Activated CD8-positive, alpha-beta T cell treated with anti-CD3 and anti-CD28 coated beads for 36 hours (primary cell): Measurements from ENCODE around the gene HOXD8. TPM values are rescaled to one million over a fixed set of nuclear protein-coding genes. Genes with fewer than 3 reads are reported as not detected.

Source experiments
- ATAC-seq: fragments of 200-7000 bp; cut with Tn5 transposase; one replicate; pipeline ENCODE4 v1.10.0; 2021; ENCODE audit warnings: mild to moderate bottlenecking, moderate library complexity
- CTCF ChIA-PET: fragments of 350-600 bp; sonication (Branson Sonifier 250); formaldehyde crosslinking; loops from one replicate; lab custom pipeline; 2021; ENCODE audit warnings: antibody characterized with exemption; lab: Charles Lee
- POLR2A ChIA-PET: fragments of 350-600 bp; sonication (Branson Sonifier 250); formaldehyde crosslinking; loops from one replicate; lab custom pipeline; 2021; ENCODE audit warnings: antibody characterized with exemption; lab: Charles Lee
- DNase-seq: peaks from one replicate; pipeline ENCODE4 v3.0.0-alpha.2; 2020
- H3K27ac Mint-ChIP-seq: one replicate; pipeline ENCODE4 v1.8.0; 2021; ENCODE audit warnings: mild to moderate bottlenecking, mixed read lengths
- H3K27me3 Mint-ChIP-seq: one replicate; pipeline ENCODE4 v1.8.0; 2021; ENCODE audit warnings: mixed read lengths
- H3K36me3 Mint-ChIP-seq: one replicate; pipeline ENCODE4 v1.8.0; 2021; ENCODE audit warnings: low read depth, mixed read lengths
- H3K4me1 Mint-ChIP-seq: one replicate; pipeline ENCODE4 v1.8.0; 2021; ENCODE audit warnings: low read depth, mixed read lengths
- H3K4me3 Mint-ChIP-seq: one replicate; pipeline ENCODE4 v1.8.0; 2021; ENCODE audit warnings: mild to moderate bottlenecking, moderate library complexity, mixed read lengths
- H3K9me3 Mint-ChIP-seq: one replicate; pipeline ENCODE4 v1.8.0; 2021; ENCODE audit warnings: mixed read lengths
- CTCF ChIP-seq: fragments of 200-600 bp; IDR thresholded peaks from one replicate; pipeline ENCODE4 v1.8.0; 2022; ENCODE audit warnings: antibody characterized with exemption, mild to moderate bottlenecking
- intact Hi-C: fragments of 100-400 bp; cut with micrococcal nuclease; formaldehyde crosslinking; loops from one replicate; pipeline ENCODE4 v1.10.0; 2022
- microRNA-seq: library from miRNA; unstranded; fragments of <30 nt; microRNA quantifications from one replicate; pipeline ENCODE4 v1.2.0, GENCODE V29; 2022; ENCODE audit warnings: borderline microRNAs expressed, borderline replicate concordance
- total RNA-seq, 2 experiments: library from RNA; stranded (reverse); gene quantifications; one replicate each; pipeline ENCODE4 v1.2.3, GENCODE V29; 2021

The HOXD8 gene
- total RNA-seq, 2 experiments from 2014 or later = not detected

- POLR2A ChIA-PET = no interaction called here
- no peak for TF ChIP-seq CTCF
- Mint-ChIP-seq H3K36me3 (no peaks in the 10 kb centered on the region), H3K4me1 (peaks cover 9% of the 10 kb centered on the region), H3K9me3 (no peaks in the 10 kb centered on the region), H3K27me3 (peaks cover 78% of the 10 kb centered on the region), H3K27ac (no peak overlapping the region), H3K4me3 (no peak overlapping the region)
- ATAC-seq = no peak
- no peak for DNase-seq
- intact Hi-C loops = no loop called here
- CTCF ChIA-PET = interaction anchor here (1.2 to 2.5 kb wide), 2 partner anchors 9 to 52 kb away, joined by 3 to 6 read pairs; no protein-coding TSS in a partner anchor
These were observed 49.3 kb downstream of the HOXD8 start for GRCh38 chr2:176178757-176179295.

- ATAC-seq = no peak
- no peak for DNase-seq
- Mint-ChIP-seq H3K4me1 (peaks cover 3% of the 10 kb centered on the region), H3K4me3 (no peak overlapping the region), H3K36me3 (peaks cover 1% of the 10 kb centered on the region), H3K9me3 (no peaks in the 10 kb centered on the region), H3K27ac (no peak overlapping the region), H3K27me3 (peaks cover 69% of the 10 kb centered on the region)
- intact Hi-C loops = no loop called here
- CTCF ChIA-PET = no interaction called here
- TF ChIP-seq CTCF = no peak
- POLR2A ChIA-PET = no interaction called here
These were observed 52.0 kb downstream of the HOXD8 start for GRCh38 chr2:176181551-176181950.

Small RNAs within 50 kb of the gene (microRNA-seq; reads per million reads assigned to microRNA genes)
- 1.8 reads per million for gene MIR10B

Other genes starting within 250 kb of the HOXD8 start
- 10 to 100 TPM; 41.9 to 44.7 TPM for gene LNPK, start 127.4 kb upstream of the HOXD8 start, total RNA-seq
- gene EVX2, start 45.7 kb upstream of the HOXD8 start, total RNA-seq = not detected
- gene HOXD13, start 37.0 kb upstream of the HOXD8 start, total RNA-seq = not detected
- gene HOXD12, start 29.9 kb upstream of the HOXD8 start, total RNA-seq = not detected
- gene HOXD11, start 22.4 kb upstream of the HOXD8 start, total RNA-seq = not detected
- not detected for gene HOXD10, start 12.9 kb upstream of the HOXD8 start, total RNA-seq
- gene HOXD9, start 7.0 kb upstream of the HOXD8 start, total RNA-seq = not detected
- not detected for gene HOXD4, start 21.8 kb downstream of the HOXD8 start, total RNA-seq
- gene HOXD3, start 27.6 kb downstream of the HOXD8 start, total RNA-seq = not detected
- gene HOXD1, start 59.0 kb downstream of the HOXD8 start, total RNA-seq = not detected
- 10 to 100 TPM; 27.3 to 30.1 TPM for gene MTX2, start 139.7 kb downstream of the HOXD8 start, total RNA-seq